LoVo (cell line): ENCODE results near the gene CNOT6.
"Not testable (repeated sequence)": the region's sequence is repeated elsewhere in the genome, so short reads cannot be mapped to it uniquely, and the experiment has no call there.

Experiments
- DNase-seq: peaks from one replicate; pipeline ENCODE4 v3.0.0-alpha.2; 2016; ENCODE audit warnings: low spot score

CNOT6 gene

GRCh38 chr5:180521101-180521500, 26.9 kb downstream of the CNOT6 start:
- DNase-seq: no peak

GRCh38 chr5:180521591-180521990, 27.4 kb downstream of the CNOT6 start:
- DNase-seq: no peak

GRCh38 chr5:180522330-180522729, 28.2 kb downstream of the CNOT6 start:
- DNase-seq: no peak

- no peak for DNase-seq
Measured at GRCh38 chr5:180523629-180524466, 29.7 kb downstream of the CNOT6 start.

GRCh38 chr5:180525399-180525798, 31.2 kb downstream of the CNOT6 start:
- DNase-seq: no peak

- no peak for DNase-seq
Measured at GRCh38 chr5:180526269-180526668, 32.1 kb downstream of the CNOT6 start.

- no peak for DNase-seq
Measured at GRCh38 chr5:180527659-180528058, 33.5 kb downstream of the CNOT6 start.

GRCh38 chr5:180531036-180531585, 36.9 kb downstream of the CNOT6 start:
- DNase-seq: not testable (repeated sequence)

GRCh38 chr5:180532268-180532667, 38.1 kb downstream of the CNOT6 start:
- no peak for DNase-seq

GRCh38 chr5:180533845-180534244, 39.7 kb downstream of the CNOT6 start:
- DNase-seq: no peak

- DNase-seq: no peak
Measured at GRCh38 chr5:180535573-180535972, 41.4 kb downstream of the CNOT6 start.

GRCh38 chr5:180540050-180540694, 46.0 kb downstream of the CNOT6 start:
- no peak for DNase-seq

GRCh38 chr5:180541710-180542109, 47.5 kb downstream of the CNOT6 start:
- no peak for DNase-seq

GRCh38 chr5:180545248-180545647, 51.1 kb downstream of the CNOT6 start:
- no peak for DNase-seq

GRCh38 chr5:180548563-180548962, 54.4 kb downstream of the CNOT6 start:
- DNase-seq: no peak

GRCh38 chr5:180553530-180553929, 59.4 kb downstream of the CNOT6 start:
- no peak for DNase-seq

GRCh38 chr5:180555168-180555921, 61.2 kb downstream of the CNOT6 start:
- DNase-seq: no peak

- no peak for DNase-seq
Measured at GRCh38 chr5:180557217-180557809, 63.1 kb downstream of the CNOT6 start.

- no peak for DNase-seq
Measured at GRCh38 chr5:180558232-180558631, 64.1 kb downstream of the CNOT6 start.

- no peak for DNase-seq
Measured at GRCh38 chr5:180563994-180564393, 69.8 kb downstream of the CNOT6 start.

- DNase-seq: no peak
Measured at GRCh38 chr5:180568914-180569313, 74.7 kb downstream of the CNOT6 start.

- DNase-seq: no peak
Measured at GRCh38 chr5:180575571-180575970, 81.4 kb downstream of the CNOT6 start.
